Measurements from ENCODE around the gene CREBL2.
"Not testable (repeated sequence)": the region's sequence is repeated elsewhere in the genome, so short reads cannot be mapped to it uniquely, and the experiment has no call there.

Gene CREBL2

GRCh38 chr12:12611512-12612306 is at the start of gene CREBL2:
Gene CREBL2, plus strand, starts transcription at chr12:12611876. Its CDS starts 297 bp downstream, at chr12:12612173.
- ATAC-seq (peak; percentile 86), DNase-seq (peak; percentile 85)

DNA sequence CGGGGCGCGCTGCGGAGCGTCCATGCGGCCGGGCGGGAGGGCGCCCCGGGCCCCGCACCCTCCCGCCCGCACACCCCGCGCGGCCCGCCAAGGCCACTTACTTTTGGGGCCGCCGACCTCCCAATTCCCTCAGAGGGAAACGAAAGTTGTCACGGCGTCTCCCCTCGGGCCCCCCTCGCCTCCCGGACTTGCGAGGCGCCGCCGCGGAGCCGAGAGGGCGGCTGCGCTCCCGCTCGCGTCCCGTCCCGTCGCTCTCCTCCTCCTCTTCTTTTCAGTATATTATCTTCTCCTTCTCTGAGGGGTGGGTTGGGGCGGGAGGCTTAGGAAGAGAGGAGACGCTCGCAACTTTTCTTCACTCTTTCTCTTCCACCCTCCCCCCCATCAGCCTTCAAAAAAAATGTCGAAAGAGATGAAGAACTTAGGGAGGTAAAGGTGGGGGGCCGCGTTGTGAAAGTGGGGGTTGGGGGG is 49.6 kb upstream of the CREBL2 start:
- no peak for ATAC-seq
- peak; percentile 37 for DNase-seq

GRCh38 chr12:12562585-12563261 is 49.0 kb upstream of the CREBL2 start, which contains the start of gene DUSP16:
Gene DUSP16, minus strand, starts transcription at chr12:12562863. Its CDS starts 41,765 bp downstream, at chr12:12521098.
- peak; percentile 83 for ATAC-seq
- DNase-seq: peak; percentile 76

- ATAC-seq: no peak
- no peak for DNase-seq
Measured at GRCh38 chr12:12563290-12563928, 48.3 kb upstream of the CREBL2 start.

- no peak for ATAC-seq
Measured at GRCh38 chr12:12564911-12565310, 46.8 kb upstream of the CREBL2 start.

GRCh38 chr12:12565971-12566370 is 45.7 kb upstream of the CREBL2 start:
- ATAC-seq, DNase-seq: not testable (repeated sequence)

More at GRCh38 chr12:12564911-12565310, 46.8 kb upstream of the CREBL2 start:
- no peak for DNase-seq

DNA sequence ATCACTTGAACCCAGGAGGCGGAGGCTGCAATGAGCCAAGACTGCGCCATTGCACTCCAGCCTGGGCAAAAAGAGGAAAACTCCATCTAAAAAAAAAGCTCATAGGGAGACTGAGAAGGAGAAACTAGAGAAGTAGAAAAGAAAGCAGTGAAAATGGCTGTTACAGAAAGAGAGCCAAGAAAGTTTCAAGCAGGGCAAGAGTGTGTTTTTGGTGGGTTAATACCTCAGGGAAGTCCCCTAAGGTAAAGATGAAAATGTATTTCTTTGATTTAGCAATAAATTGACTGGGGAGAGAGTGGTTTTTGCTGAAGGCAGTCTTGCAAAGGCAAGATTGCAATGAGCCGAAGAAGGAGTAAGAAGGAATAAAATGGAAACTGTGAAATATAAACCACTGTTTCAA is 39.0 kb upstream of the CREBL2 start:
- ATAC-seq: no peak

GRCh38 chr12:12577786-12578185 is 33.9 kb upstream of the CREBL2 start:
- no peak for ATAC-seq
- DNase-seq: no peak

More for the DNA sequence above, 39.0 kb upstream of the CREBL2 start:
- DNase-seq: no peak

GRCh38 chr12:12580716-12581115 is 31.0 kb upstream of the CREBL2 start:
- DNase-seq, ATAC-seq: not testable (repeated sequence)

GRCh38 chr12:12582193-12582881 is 29.3 kb upstream of the CREBL2 start:
- no peak for ATAC-seq
- no peak for DNase-seq

DNA sequence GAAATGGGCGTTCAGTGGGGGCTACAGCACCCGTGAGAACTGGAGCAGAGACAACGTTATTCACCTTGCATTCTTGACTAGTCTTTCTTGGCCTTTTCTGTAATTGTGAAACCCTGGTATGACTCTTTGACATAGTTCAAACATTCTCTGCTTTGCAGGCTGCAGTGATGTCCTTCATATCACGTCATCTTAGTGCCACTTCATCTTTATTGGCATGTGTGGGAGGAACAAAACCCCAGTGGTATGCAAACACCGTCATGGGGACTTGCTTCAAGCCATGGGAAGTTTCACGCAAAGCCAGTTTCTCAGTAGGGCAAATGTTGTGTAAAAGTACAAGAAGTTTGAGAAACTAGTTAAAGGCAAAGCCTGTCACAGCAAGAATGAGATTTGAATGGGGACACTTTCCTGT is 28.8 kb upstream of the CREBL2 start:
- peak; percentile 95 for ATAC-seq
- peak; percentile 57 for DNase-seq

- ATAC-seq: no peak
Measured at GRCh38 chr12:12583510-12584178, 28.0 kb upstream of the CREBL2 start.

GRCh38 chr12:12585115-12585863 is 26.4 kb upstream of the CREBL2 start:
- no peak for ATAC-seq
- DNase-seq: no peak

More at GRCh38 chr12:12583510-12584178, 28.0 kb upstream of the CREBL2 start:
- no peak for DNase-seq

- DNase-seq (no peak), ATAC-seq (no peak)
Measured at GRCh38 chr12:12586879-12587675, 24.6 kb upstream of the CREBL2 start.

GRCh38 chr12:12587878-12588277 is 23.8 kb upstream of the CREBL2 start:
- no peak for DNase-seq
- ATAC-seq: no peak

DNA sequence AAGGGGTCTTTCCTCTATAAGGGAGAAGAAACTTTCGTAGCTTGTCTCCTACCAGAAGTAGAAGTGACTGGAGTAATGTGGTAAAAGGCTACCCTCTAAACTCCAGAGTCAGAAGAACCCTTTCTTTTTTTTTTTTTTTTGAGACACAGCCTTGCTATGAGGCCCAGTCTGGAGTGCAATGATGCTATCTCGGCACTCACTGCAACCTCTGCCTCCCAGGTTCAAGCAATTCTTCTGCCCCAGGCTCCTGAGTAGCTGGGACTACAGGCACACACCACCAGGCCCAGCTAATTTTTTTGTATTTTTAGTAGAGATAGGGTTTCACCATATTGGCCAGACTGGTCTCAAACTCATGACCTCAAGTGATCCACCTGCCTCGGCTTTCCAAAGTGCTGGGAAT is 23.2 kb upstream of the CREBL2 start:
- not testable (repeated sequence) for ATAC-seq, DNase-seq

GRCh38 chr12:12590961-12591360 is 20.7 kb upstream of the CREBL2 start:
- DNase-seq (no peak), ATAC-seq (no peak)

DNA sequence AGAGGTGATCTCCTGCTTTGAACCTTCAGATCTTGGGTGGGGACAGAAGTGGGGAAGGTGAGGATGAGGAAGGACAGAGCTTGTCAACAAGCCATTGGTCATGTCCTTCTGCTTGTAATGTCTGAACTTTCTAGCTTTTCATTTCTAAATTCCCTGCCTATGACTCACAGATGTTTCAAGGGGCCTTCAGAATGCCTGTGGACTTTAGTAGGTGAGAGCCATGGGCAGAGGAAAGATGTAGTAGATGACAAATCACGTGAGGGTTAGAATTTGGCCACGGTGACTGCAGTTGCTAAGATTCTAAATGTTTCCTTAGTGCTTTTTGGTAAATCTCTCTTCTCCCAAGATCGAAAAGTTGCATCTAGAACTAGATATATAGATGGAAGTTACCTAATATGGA is 18.7 kb upstream of the CREBL2 start:
- DNase-seq (no peak), ATAC-seq (no peak)

DNA sequence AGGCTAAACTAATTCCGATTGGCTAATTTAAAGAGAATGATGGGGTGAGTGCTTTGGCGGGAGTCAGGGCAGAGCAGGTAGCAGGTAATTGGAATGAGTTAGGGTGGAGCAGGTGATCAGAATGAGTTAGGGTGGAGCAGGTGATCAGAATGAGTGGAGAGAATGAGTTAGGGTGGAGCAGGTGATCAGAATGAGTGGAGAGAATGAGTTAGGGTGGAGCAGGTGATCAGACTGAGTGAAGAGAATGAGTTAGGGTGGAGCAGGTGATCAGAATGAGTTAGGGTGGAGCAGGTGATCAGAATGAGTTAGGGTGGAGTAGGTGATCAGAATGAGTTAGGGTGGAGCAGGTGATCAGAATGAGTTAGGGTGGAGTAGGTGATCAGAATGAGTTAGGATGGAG is 15.7 kb upstream of the CREBL2 start:
- not testable (repeated sequence) for DNase-seq, ATAC-seq

- ATAC-seq, DNase-seq: not testable (repeated sequence)
Measured at GRCh38 chr12:12596598-12596997, 15.1 kb upstream of the CREBL2 start.
